ENCODE measurements around the gene S100A12. TPM values are rescaled to one million over a fixed set of nuclear protein-coding genes. Genes with fewer than 3 reads are reported as not detected.

The S100A12 gene
- total RNA-seq, 1 experiment from 2014 or later: not detected

DNA sequence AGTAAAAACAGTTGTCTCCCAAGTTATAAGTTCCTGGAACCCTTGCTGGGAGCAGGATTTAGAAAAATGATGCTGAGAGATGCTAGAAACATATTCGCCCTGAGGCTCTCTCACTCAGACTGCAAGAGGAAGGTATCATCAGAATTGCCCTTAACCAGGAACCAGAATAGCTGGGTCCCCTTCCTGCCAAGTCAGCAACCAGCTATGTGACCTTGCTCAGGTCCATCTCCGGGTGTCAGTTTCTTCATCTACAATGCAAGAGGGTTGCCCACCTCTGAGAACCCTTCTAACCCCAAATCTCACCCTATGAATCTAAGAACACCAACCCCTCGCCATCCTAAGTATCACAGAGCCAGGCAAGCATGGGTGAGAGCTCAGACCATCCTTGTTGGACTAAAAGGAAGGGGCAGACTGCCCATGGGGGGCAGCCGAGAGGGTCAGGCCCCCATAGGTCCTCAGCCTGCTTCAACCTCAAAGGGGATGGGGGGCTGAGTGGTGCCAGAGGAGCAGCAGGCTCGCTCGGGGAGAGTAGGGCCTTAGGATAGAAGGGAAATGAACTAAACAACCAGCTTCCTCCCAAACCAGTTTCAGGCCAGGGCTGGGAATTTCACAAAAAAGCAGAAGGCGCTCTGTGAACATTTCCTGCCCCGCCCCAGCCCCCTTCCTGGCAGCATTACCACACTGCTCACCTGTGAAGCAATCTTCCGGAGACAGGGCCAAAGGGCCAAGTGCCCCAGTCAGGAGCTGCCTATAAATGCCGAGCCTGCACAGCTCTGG, 18.2 kb downstream of the S100A12 start:
- H2BK15ac ChIP-seq (ENCODE audit: low read depth, low read length): no peak overlapping the region
- TF ChIP-seq, protein P1, sequence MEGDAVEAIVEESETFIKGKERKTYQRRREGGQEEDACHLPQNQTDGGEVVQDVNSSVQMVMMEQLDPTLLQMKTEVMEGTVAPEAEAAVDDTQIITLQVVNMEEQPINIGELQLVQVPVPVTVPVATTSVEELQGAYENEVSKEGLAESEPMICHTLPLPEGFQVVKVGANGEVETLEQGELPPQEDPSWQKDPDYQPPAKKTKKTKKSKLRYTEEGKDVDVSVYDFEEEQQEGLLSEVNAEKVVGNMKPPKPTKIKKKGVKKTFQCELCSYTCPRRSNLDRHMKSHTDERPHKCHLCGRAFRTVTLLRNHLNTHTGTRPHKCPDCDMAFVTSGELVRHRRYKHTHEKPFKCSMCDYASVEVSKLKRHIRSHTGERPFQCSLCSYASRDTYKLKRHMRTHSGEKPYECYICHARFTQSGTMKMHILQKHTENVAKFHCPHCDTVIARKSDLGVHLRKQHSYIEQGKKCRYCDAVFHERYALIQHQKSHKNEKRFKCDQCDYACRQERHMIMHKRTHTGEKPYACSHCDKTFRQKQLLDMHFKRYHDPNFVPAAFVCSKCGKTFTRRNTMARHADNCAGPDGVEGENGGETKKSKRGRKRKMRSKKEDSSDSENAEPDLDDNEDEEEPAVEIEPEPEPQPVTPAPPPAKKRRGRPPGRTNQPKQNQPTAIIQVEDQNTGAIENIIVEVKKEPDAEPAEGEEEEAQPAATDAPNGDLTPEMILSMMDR (conservative IDR thresholded peaks at IDR 0.05): no peak
- no peak overlapping the region for H3K4me2 ChIP-seq (ENCODE audit: insufficient read depth, insufficient read length, low read length)
- no peaks in the 10 kb centered on the region for H3K79me1 ChIP-seq (ENCODE audit: insufficient read depth, low read depth, low read length, poor library complexity, severe bottlenecking)
- no peak overlapping the region for H2AK5ac ChIP-seq (ENCODE audit: insufficient read length, low read length)
- H4K5ac ChIP-seq (ENCODE audit: insufficient read length, low read depth, low read length): no peak overlapping the region
- H2AFZ ChIP-seq (ENCODE audit: low read length): no peak overlapping the region
- no peaks in the 10 kb centered on the region for H4K20me1 ChIP-seq (ENCODE audit: control insufficient read depth, insufficient read depth, insufficient read length)
- no peak overlapping the region for H3K23ac ChIP-seq (ENCODE audit: insufficient read length, low read depth, low read length)
- no peak overlapping the region for H4K91ac ChIP-seq (ENCODE audit: insufficient read length, low read depth, low read length)
- WGBS (ENCODE audit: extremely low coverage, insufficient read length, low lambda C conversion rate): no CpG with 5 or more reads among the region's 10 CpGs
- no peak overlapping the region for H3K27ac ChIP-seq (ENCODE audit: insufficient read length, low read depth, low read length)
- peaks cover 0 to 4% of the 10 kb centered on the region in 2 experiments; a peak in 2 of 5 replicates for H3K9me3 Mint-ChIP-seq
- no peak overlapping the region for H4K8ac ChIP-seq (replicated peaks; ENCODE audit: insufficient read length, low read depth, low read length)
- no peaks in the 10 kb centered on the region for H3K9me3 ChIP-seq (ENCODE audit: control insufficient read depth, low read depth, low read length)
- no peaks in the 10 kb centered on the region; the same call in 1 of the 2 replicates for H3K27me3 Mint-ChIP-seq (ENCODE audit: low read depth)
- H2BK5ac ChIP-seq (ENCODE audit: insufficient read length, low read length): no peak overlapping the region
- no peak overlapping the region for H3K56ac ChIP-seq (ENCODE audit: insufficient read length, low read depth, low read length)
- no peak overlapping the region for H3K4me3 Mint-ChIP-seq
- no peaks in the 10 kb centered on the region for H3K4me1 Mint-ChIP-seq
- H3T11ph ChIP-seq (ENCODE audit: low read length): no peak overlapping the region
- H3K4ac ChIP-seq (ENCODE audit: low read depth, low read length): no peak overlapping the region
- H3K27ac Mint-ChIP-seq: no peak overlapping the region
- H3K9ac ChIP-seq (ENCODE audit: extremely low read depth, insufficient read length, low read length): no peak overlapping the region
- H3K79me2 ChIP-seq (ENCODE audit: insufficient read depth, low read length): no peaks in the 10 kb centered on the region
- no peak overlapping the region for H3K18ac ChIP-seq (ENCODE audit: insufficient read length, low read depth, low read length)
- no peak for DNase-seq
- H2BK120ac ChIP-seq (ENCODE audit: low read depth, low read length, poor library complexity, severe bottlenecking): no peak overlapping the region
- H3K36me3 Mint-ChIP-seq (ENCODE audit: insufficient read depth in 1 of 3, low read depth in 3 of 3): no peaks in the 10 kb centered on the region
- no peaks in the 10 kb centered on the region for H3K4me1 ChIP-seq (ENCODE audit: insufficient read depth, low read length)
- no peak overlapping the region for H2BK12ac ChIP-seq (ENCODE audit: insufficient read length, low read depth, low read length)
- H3K14ac ChIP-seq (ENCODE audit: insufficient read depth, low read length): no peak overlapping the region
- H3K23me2 ChIP-seq (ENCODE audit: insufficient read length, low read depth, low read length, poor library complexity, severe bottlenecking): no peaks in the 10 kb centered on the region
- H3K27me3 ChIP-seq (ENCODE audit: insufficient read depth, low read length): no peaks in the 10 kb centered on the region
- no peak overlapping the region for H2BK20ac ChIP-seq (ENCODE audit: low read depth, low read length, poor library complexity, severe bottlenecking)

Data from H9 (cell line).